Measurements from ENCODE around the gene CTTN. TPM values are rescaled to one million over a fixed set of nuclear protein-coding genes. Genes with fewer than 3 reads are reported as not detected.

CTTN gene
- total RNA-seq, 4 donors from 2014 or later = 261 to 536 (median 402) TPM

GRCh38 chr11:70476669-70477068 is 78.3 kb downstream of the CTTN start:
- Histone ChIP-seq H3K4me3 (no peak overlapping the region), H3K27ac (no peak overlapping the region), H3K36me3 (no peaks in the 10 kb centered on the region), H3K4me1 (no peaks in the 10 kb centered on the region), H3K9me3 (no peaks in the 10 kb centered on the region), H3K27me3 (no peaks in the 10 kb centered on the region)
- no peak for TF ChIP-seq POLR2A (IDR thresholded peaks at IDR 0.05)
- DNase-seq = no peak

GRCh38 chr11:70477176-70477575 is 78.8 kb downstream of the CTTN start:
- Histone ChIP-seq H3K36me3 (no peaks in the 10 kb centered on the region), H3K9me3 (no peaks in the 10 kb centered on the region), H3K27me3 (no peaks in the 10 kb centered on the region), H3K4me3 (no peak overlapping the region), H3K4me1 (no peaks in the 10 kb centered on the region), H3K27ac (no peak overlapping the region)
- TF ChIP-seq CTCF (IDR thresholded peaks at IDR 0.05) (no peak), POLR2A (IDR thresholded peaks at IDR 0.05) (no peak)
- DNase-seq = no peak

- H3K36me3 ChIP-seq = no peaks in the 10 kb centered on the region
- no peaks in the 10 kb centered on the region for H3K4me1 ChIP-seq
- no peaks in the 10 kb centered on the region for H3K9me3 ChIP-seq
- no peaks in the 10 kb centered on the region for H3K27me3 ChIP-seq
- TF ChIP-seq CTCF (IDR thresholded peaks at IDR 0.05) = no peak
- no peak for TF ChIP-seq POLR2A (IDR thresholded peaks at IDR 0.05)
- no peak overlapping the region for H3K4me3 ChIP-seq
- H3K27ac ChIP-seq = no peak overlapping the region
- DNase-seq = no peak
Observed at GRCh38 chr11:70477609-70478008, 79.3 kb downstream of the CTTN start.

GRCh38 chr11:70478166-70478890 is 80.0 kb downstream of the CTTN start:
- no peaks in the 10 kb centered on the region for H3K36me3 ChIP-seq
- no peak for TF ChIP-seq POLR2A (IDR thresholded peaks at IDR 0.05)
- TF ChIP-seq CTCF (IDR thresholded peaks at IDR 0.05) = no peak
- H3K4me1 ChIP-seq = no peaks in the 10 kb centered on the region
- H3K27ac ChIP-seq = no peak overlapping the region
- no peak overlapping the region for H3K4me3 ChIP-seq
- H3K27me3 ChIP-seq = no peaks in the 10 kb centered on the region
- DNase-seq = no peak
- no peaks in the 10 kb centered on the region for H3K9me3 ChIP-seq

- Histone ChIP-seq H3K4me3 (no peak overlapping the region), H3K4me1 (no peaks in the 10 kb centered on the region), H3K27ac (no peak overlapping the region), H3K27me3 (no peaks in the 10 kb centered on the region), H3K9me3 (no peaks in the 10 kb centered on the region), H3K36me3 (no peaks in the 10 kb centered on the region)
- TF ChIP-seq POLR2A (IDR thresholded peaks at IDR 0.05) = no peak
- TF ChIP-seq CTCF (IDR thresholded peaks at IDR 0.05) = no peak
- no peak for DNase-seq
Observed at GRCh38 chr11:70480711-70481110, 82.4 kb downstream of the CTTN start.

- Histone ChIP-seq H3K27me3 (no peaks in the 10 kb centered on the region), H3K27ac (peak overlapping the region in 3 of 4 donors; percentile 40 to 88 (median 71)), H3K4me1 (no peaks in the 10 kb centered on the region), H3K4me3 (no peak overlapping the region), H3K36me3 (no peaks in the 10 kb centered on the region), H3K9me3 (no peaks in the 10 kb centered on the region)
- DNase-seq = peak in 2 of 3 donors; percentile 78 to 83
- TF ChIP-seq CTCF (IDR thresholded peaks at IDR 0.05) = no peak
Observed at GRCh38 chr11:70481625-70482528, 83.5 kb downstream of the CTTN start.

Measured in Peyer's patch (tissue), 4 donors.